GM21723 (cell line): ENCODE results near the gene PEX14.

Experiments used
- ATAC-seq: cut with Tn5 transposase; IDR thresholded peaks from one replicate; pipeline ENCODE4 v1.9.1; 2021; ENCODE audit warnings: mild to moderate bottlenecking, moderate library complexity; ENCODE audit not compliant: unreplicated experiment

Gene PEX14

GRCh38 chr1:10675813-10676212, 201.1 kb downstream of the PEX14 start:
- ATAC-seq, result no peak

- ATAC-seq, result no peak
Observed at GRCh38 chr1:10676963-10677362, 202.2 kb downstream of the PEX14 start.

- no peak for ATAC-seq
Observed at GRCh38 chr1:10677491-10678391, 203.0 kb downstream of the PEX14 start.

GRCh38 chr1:10678402-10678801, 203.7 kb downstream of the PEX14 start:
- no peak for ATAC-seq

- no peak for ATAC-seq
Observed at GRCh38 chr1:10678852-10679251, 204.1 kb downstream of the PEX14 start.

GRCh38 chr1:10679496-10680220, 204.9 kb downstream of the PEX14 start:
- ATAC-seq, result no peak
